ENCODE measurements around the gene KIAA0930.

The KIAA0930 gene

GRCh38 chr22:45163451-45164269 is 77.0 kb downstream of the KIAA0930 start, which contains the start of gene NUP50:
NUP50 (plus strand) TSS chr22:45163925; CDS start chr22:45168178, 4,253 bp downstream.
- Mint-ChIP-seq H3K4me3 (peak within 1 kb of the TSS; percentile 95), H3K9me3 (no peaks in the 10 kb centered on the region), H3K4me1 (peaks cover 66% of the 10 kb centered on the region), H3K27me3 (no peaks in the 10 kb centered on the region), H3K36me3 (peaks cover 44% of the 10 kb centered on the region), H3K27ac (peak within 1 kb of the TSS; percentile 94)
- CTCF ChIA-PET = interaction anchor here (0.9 kb wide), 1 partner anchor 9 kb away, joined by 3 read pairs; no protein-coding TSS in a partner anchor
- DNase-seq = peak; percentile 96

GRCh38 chr22:45163099-45163450 is 77.6 kb downstream of the KIAA0930 start:
- no peak for DNase-seq
- no peaks in the 10 kb centered on the region for H3K27me3 Mint-ChIP-seq
- H3K9me3 Mint-ChIP-seq = no peaks in the 10 kb centered on the region
- H3K4me3 Mint-ChIP-seq = peak overlapping the region; percentile 95
- CTCF ChIA-PET = interaction anchor here (0.9 kb wide), 1 partner anchor 10 kb away, joined by 3 read pairs; no protein-coding TSS in a partner anchor
- H3K4me1 Mint-ChIP-seq = peaks cover 62% of the 10 kb centered on the region
- H3K36me3 Mint-ChIP-seq = peaks cover 40% of the 10 kb centered on the region
- H3K27ac Mint-ChIP-seq = peak overlapping the region; percentile 91

GRCh38 chr22:45162531-45162930 is 78.2 kb downstream of the KIAA0930 start:
- no peaks in the 10 kb centered on the region for H3K9me3 Mint-ChIP-seq
- H3K27ac Mint-ChIP-seq = peak overlapping the region; percentile 91
- CTCF ChIA-PET = no interaction called here
- no peak for DNase-seq
- no peaks in the 10 kb centered on the region for H3K27me3 Mint-ChIP-seq
- peak overlapping the region; percentile 95 for H3K4me3 Mint-ChIP-seq
- peaks cover 61% of the 10 kb centered on the region for H3K4me1 Mint-ChIP-seq
- peaks cover 44% of the 10 kb centered on the region for H3K36me3 Mint-ChIP-seq

- Mint-ChIP-seq H3K9me3 (no peaks in the 10 kb centered on the region), H3K4me1 (peaks cover 39% of the 10 kb centered on the region), H3K27me3 (no peaks in the 10 kb centered on the region), H3K27ac (no peak overlapping the region), H3K36me3 (peaks cover 42% of the 10 kb centered on the region), H3K4me3 (no peak overlapping the region)
- CTCF ChIA-PET = interaction anchor here (0.6 to 1.4 kb wide), 4 partner anchors 10 to 377 kb away, joined by 3 to 4 read pairs (median 3); no protein-coding TSS in a partner anchor
- DNase-seq = no peak
Observed at GRCh38 chr22:45159652-45160462, 80.8 kb downstream of the KIAA0930 start.

- DNase-seq = no peak
- CTCF ChIA-PET = no interaction called here
- H3K4me1 Mint-ChIP-seq = peaks cover 35% of the 10 kb centered on the region
Observed at GRCh38 chr22:45157907-45158306, 82.8 kb downstream of the KIAA0930 start.

GRCh38 chr22:45155050-45155840 is 85.4 kb downstream of the KIAA0930 start:
- no peak for DNase-seq
- CTCF ChIA-PET = no interaction called here
- Mint-ChIP-seq H3K36me3 (peaks cover 48% of the 10 kb centered on the region), H3K4me3 (no peak overlapping the region), H3K27ac (no peak overlapping the region), H3K9me3 (no peaks in the 10 kb centered on the region), H3K4me1 (peaks cover 18% of the 10 kb centered on the region), H3K27me3 (no peaks in the 10 kb centered on the region)

More at GRCh38 chr22:45157907-45158306, 82.8 kb downstream of the KIAA0930 start:
- Mint-ChIP-seq H3K27ac (no peak overlapping the region), H3K9me3 (no peaks in the 10 kb centered on the region), H3K4me3 (no peak overlapping the region), H3K27me3 (no peaks in the 10 kb centered on the region), H3K36me3 (peaks cover 48% of the 10 kb centered on the region)

- no peaks in the 10 kb centered on the region for H3K27me3 Mint-ChIP-seq
- CTCF ChIA-PET = no interaction called here
- no peaks in the 10 kb centered on the region for H3K9me3 Mint-ChIP-seq
- H3K36me3 Mint-ChIP-seq = peaks cover 47% of the 10 kb centered on the region
- no peak overlapping the region for H3K4me3 Mint-ChIP-seq
- peaks cover 10% of the 10 kb centered on the region for H3K4me1 Mint-ChIP-seq
- no peak for DNase-seq
- no peak overlapping the region for H3K27ac Mint-ChIP-seq
Observed at GRCh38 chr22:45154383-45154782, 86.3 kb downstream of the KIAA0930 start.

- CTCF ChIA-PET = interaction anchor here (1.6 kb wide), 1 partner anchor 57 kb away, joined by 3 read pairs; no protein-coding TSS in a partner anchor
- Mint-ChIP-seq H3K9me3 (no peaks in the 10 kb centered on the region), H3K27ac (no peak overlapping the region), H3K36me3 (peaks cover 34% of the 10 kb centered on the region), H3K4me3 (no peak overlapping the region), H3K27me3 (no peaks in the 10 kb centered on the region), H3K4me1 (peaks cover 4% of the 10 kb centered on the region)
- no peak for DNase-seq
Observed at GRCh38 chr22:45151503-45151902, 89.2 kb downstream of the KIAA0930 start.

- H3K4me3 Mint-ChIP-seq = no peak overlapping the region
- H3K36me3 Mint-ChIP-seq = peaks cover 31% of the 10 kb centered on the region
- CTCF ChIA-PET = interaction anchor here (1.1 kb wide), 1 partner anchor 10 kb away, joined by 4 read pairs; no protein-coding TSS in a partner anchor
- no peak overlapping the region for H3K27ac Mint-ChIP-seq
- peaks cover 4% of the 10 kb centered on the region for H3K4me1 Mint-ChIP-seq
- H3K27me3 Mint-ChIP-seq = no peaks in the 10 kb centered on the region
- no peak for DNase-seq
- H3K9me3 Mint-ChIP-seq = no peaks in the 10 kb centered on the region
Observed at GRCh38 chr22:45150139-45150538, 90.6 kb downstream of the KIAA0930 start.

- Mint-ChIP-seq H3K9me3 (no peaks in the 10 kb centered on the region), H3K4me1 (peaks cover 4% of the 10 kb centered on the region), H3K4me3 (no peak overlapping the region), H3K36me3 (peaks cover 30% of the 10 kb centered on the region), H3K27me3 (no peaks in the 10 kb centered on the region), H3K27ac (no peak overlapping the region)
- CTCF ChIA-PET = interaction anchor here (1.1 kb wide), 1 partner anchor 10 kb away, joined by 4 read pairs; no protein-coding TSS in a partner anchor
- no peak for DNase-seq
Observed at GRCh38 chr22:45149671-45150070, 91.0 kb downstream of the KIAA0930 start.

- Mint-ChIP-seq H3K9me3 (no peaks in the 10 kb centered on the region), H3K4me1 (no peaks in the 10 kb centered on the region), H3K36me3 (peaks cover 13% of the 10 kb centered on the region), H3K4me3 (no peak overlapping the region), H3K27me3 (no peaks in the 10 kb centered on the region), H3K27ac (no peak overlapping the region)
- no peak for DNase-seq
- CTCF ChIA-PET = no interaction called here
Observed at GRCh38 chr22:45144916-45145315, 95.8 kb downstream of the KIAA0930 start.

GRCh38 chr22:45142376-45142775 is 98.3 kb downstream of the KIAA0930 start:
- DNase-seq = no peak
- Mint-ChIP-seq H3K36me3 (peaks cover 14% of the 10 kb centered on the region), H3K27ac (no peak overlapping the region), H3K27me3 (no peaks in the 10 kb centered on the region), H3K4me1 (no peaks in the 10 kb centered on the region), H3K4me3 (no peak overlapping the region), H3K9me3 (no peaks in the 10 kb centered on the region)
- CTCF ChIA-PET = no interaction called here

All from activated naive CD4-positive, alpha-beta T cell treated with anti-CD3 and anti-CD28 coated beads, Interleukin-2, amount 10 ng/mL, durations not matched to agents 7 days and 5 days (primary cell).